Stimulated activated CD8-positive, alpha-beta memory T cell treated with anti-CD3 and anti-CD28 coated beads, Interleukin-15, amount 100 ng/mL, for 48 hours (primary cell): ENCODE data around the gene ATE1.
"Not testable (repeated sequence)": the region's sequence is repeated elsewhere in the genome, so short reads cannot be mapped to it uniquely, and the experiment has no call there.

Experiments used
- DNase-seq, 2 donors: peaks; one replicate each; pipeline ENCODE4 v3.0.0-alpha.2; 2020; ENCODE audit warnings: low read depth in 2 of 2

Gene ATE1

DNA sequence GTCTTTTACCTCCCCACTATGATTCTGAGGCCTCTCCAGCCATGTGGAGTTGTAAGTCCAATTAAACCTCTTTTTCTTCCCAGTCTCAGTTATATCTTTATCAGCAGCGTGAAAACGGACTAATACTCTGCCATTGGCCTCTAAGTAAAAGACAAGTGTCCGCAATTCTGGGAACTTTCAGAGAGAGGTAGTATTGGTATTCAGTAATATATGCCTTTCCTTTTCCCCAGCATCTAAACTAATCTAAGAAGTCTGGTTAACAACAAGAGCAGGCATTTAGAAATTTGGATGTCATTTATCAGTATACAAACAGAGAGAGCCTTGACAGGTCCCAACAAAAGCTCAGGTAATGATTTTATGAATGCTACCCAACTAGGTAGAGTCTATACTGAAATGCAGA lies 95.2 kb downstream of the ATE1 start:
- DNase-seq: no peak

DNA sequence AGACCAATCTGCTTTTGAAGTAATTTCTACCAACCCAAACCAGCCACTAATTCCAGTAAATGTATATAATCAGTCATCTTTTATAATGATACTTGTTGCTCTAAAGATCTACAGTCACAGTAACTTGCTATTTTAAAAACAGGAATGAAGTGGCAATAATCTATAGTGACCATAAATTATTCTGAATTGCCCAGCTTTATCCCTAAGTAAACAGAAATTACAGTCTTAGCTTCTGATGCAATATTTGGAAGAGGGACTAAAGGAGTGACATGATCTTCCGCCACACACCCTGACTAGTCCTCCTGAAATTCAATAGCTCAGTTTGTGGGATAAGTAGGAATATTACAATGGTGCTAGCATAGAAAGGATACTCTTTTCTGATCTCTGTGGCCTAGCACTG lies 96.1 kb downstream of the ATE1 start:
- no peak for DNase-seq

GRCh38 chr10:121831237-121831636 lies 96.6 kb downstream of the ATE1 start:
- no peak for DNase-seq

DNA sequence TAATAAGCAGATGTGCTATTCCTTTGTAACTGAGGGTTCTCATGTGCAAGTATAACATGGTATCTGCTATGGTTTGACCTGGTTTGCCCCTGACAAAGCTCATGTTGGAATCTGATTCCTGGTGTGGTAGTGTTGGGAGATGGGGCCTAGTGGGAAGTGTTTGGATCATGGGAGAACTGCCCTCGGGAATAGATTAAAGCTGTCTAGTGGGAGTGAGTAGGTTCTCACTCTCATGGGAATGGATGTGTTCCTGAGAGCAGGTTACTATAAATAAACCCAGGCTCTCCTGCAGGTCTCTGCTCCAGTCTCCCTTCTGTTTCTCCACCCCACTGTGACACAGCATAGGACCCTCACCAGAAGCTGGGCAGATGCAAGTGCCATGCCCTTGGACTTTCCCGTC lies 97.7 kb downstream of the ATE1 start:
- DNase-seq: no peak

DNA sequence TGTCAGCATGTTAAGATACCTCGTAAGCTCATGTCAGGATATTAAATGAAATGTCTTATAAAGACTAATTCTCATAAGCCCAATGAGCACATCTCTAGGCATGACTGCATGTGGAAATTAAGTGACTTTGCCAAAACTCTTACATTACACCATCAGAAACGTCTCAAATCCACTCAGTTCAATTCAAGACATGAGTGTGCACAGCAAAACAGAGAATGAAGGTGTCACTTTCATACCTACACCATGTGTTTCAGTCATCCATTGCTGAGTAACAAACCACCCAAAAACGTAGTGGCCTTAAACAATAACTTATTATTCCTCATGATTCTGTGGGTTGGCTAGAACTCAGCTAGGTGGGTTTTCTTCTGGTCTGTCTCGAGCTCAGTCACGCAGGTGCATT lies 99.8 kb downstream of the ATE1 start:
- DNase-seq: no peak

- not testable (repeated sequence) for DNase-seq
Observed at GRCh38 chr10:121826773-121827172, 101.1 kb downstream of the ATE1 start.

- no peak for DNase-seq
Observed at GRCh38 chr10:121823993-121824463, 103.8 kb downstream of the ATE1 start.

GRCh38 chr10:121822724-121823123 lies 105.1 kb downstream of the ATE1 start:
- DNase-seq: no peak

GRCh38 chr10:121822180-121822579 lies 105.7 kb downstream of the ATE1 start:
- DNase-seq: no peak

DNA sequence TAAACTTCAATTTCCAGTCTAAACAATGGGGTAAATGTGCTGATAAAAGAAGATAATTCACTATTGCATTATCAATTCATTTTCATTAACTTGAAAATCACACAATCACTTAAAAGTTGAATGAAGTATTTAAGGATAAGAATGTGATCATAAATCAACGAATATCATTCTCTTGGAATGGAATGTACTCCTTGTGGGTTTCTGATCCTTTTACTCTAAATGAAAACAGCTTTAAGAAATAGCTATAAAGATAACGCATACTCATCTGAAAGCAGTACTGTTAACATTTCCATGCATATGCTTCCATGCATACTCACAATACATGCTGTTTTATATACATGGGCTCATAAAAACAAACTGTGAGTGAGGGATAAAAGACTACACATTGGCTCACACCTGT lies 108.8 kb downstream of the ATE1 start:
- DNase-seq: no peak

DNA sequence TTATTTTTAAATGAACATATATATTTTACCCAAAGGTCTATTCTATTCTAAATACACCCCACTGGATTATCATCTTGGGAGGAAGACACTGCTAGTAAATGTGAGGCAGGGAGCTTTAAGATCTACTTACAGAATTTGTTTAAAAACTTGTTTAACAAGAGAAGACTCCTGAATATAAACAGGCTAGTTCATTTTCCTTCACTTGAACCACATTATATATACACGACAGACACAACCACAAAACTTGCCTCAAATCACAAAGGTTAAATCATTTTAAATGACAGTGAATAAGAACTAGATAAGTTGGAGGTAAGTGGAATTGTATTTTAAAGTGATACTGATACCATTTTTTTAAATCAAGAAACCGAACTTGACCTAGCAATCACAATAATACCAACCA lies 109.2 kb downstream of the ATE1 start:
- no peak for DNase-seq

DNA sequence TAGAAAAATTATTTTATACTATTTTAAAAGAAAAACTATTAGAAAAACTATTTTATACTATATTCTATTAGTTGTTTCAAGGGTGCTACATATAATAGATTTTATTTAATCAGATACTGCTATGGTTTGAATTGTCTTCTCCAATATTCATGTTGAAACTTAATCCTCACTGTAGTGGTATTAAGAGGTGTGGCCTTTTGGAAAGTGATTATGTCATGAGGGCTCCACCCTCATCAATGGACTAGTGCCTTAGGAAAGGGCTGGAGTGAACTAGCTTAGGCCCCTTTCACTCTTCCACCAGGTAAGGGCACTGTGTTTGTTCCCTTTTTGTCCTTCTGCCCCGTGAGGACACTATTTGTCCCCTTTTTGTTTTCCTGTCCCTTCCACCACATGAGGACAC lies 111.6 kb downstream of the ATE1 start:
- DNase-seq: no peak

- DNase-seq: no peak
Observed at GRCh38 chr10:121813857-121814256, 114.0 kb downstream of the ATE1 start.

DNA sequence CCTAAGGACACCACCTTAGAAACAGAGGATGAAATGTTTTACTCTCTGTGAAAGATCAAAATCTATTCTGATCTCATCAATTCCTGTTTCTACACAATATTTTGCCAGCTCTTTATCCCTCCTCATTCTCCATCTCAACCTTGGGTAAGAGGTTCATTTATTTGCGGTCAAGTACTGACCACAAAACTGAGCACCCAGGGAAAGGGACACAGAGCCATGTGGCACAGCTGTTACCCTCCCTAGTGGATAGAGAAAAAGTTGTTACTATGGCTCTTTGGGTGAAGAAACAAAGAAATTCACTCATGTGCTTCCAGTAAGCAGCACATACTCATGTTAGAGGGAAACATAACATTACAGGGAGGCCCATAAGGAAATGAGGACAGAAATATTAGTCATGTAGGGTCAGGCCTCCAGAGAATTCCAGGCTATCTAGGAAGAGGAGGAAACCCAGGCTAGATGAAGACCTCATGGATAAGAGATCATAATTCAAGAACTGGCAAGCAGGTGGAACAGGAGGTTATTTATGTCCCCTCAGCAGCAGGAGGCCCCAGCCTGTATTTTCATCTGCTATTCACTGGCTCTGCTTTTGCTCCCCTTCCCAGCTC lies 114.5 kb downstream of the ATE1 start:
- no peak for DNase-seq

GRCh38 chr10:121812031-121812430 lies 115.8 kb downstream of the ATE1 start:
- no peak for DNase-seq

DNA sequence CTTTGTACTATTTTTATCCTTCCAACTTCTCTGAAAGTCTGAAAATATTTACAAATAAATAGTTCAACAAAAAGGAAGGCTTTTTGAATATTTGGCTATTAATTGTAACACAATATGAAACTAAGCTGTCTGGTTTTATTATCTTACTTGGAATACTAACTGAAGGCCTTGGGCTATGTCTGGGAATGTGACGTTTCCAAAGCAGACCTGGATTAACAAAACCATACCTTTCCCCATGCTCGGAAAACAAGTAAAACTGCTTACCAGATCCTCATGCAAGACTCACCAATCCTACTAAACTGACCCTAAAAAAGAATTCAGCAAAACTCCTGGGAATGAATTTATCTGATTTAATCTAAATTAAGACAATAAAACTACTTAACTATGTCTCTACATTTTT lies 116.4 kb downstream of the ATE1 start:
- no peak for DNase-seq

DNA sequence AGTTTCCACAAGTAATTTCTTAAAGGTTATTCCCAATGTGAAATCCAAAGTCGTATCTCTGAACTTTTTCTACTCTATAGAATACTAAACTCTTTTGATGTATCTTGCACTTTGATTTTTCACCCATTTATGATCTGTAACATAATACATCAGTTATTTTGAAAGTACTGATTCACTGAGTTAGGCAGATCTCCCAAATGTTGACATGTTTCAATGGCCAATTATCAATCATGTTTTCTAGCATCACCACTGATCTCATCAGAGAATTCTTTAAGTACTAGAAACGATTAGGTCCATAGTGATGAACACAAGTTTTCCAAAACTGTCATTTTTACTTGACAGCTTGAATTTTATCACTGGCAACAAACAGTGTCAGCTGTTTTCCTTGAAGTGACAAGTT lies 119.0 kb downstream of the ATE1 start:
- no peak for DNase-seq

- no peak for DNase-seq
Observed at GRCh38 chr10:121804460-121804859, 123.4 kb downstream of the ATE1 start.

DNA sequence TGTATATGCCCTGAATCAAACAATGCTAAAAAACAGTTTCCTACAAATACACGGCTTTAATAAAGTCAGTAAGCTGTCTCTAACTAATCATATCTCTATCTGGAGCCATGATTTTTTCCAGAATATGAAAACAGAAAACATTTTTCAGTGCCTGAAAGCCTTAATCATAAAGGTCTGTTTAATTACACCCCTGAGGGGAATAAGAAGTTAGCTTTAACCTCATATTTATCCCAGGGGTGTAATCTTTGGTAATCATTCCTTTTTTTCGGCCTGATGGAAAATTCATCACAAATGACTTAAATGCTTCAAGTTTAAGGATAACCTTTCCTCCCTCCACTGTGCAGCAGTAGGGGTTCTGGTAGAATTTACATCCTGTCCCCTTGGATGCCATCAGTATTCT lies 124.2 kb downstream of the ATE1 start:
- no peak for DNase-seq

GRCh38 chr10:121800831-121801230 lies 127.0 kb downstream of the ATE1 start:
- DNase-seq: no peak

GRCh38 chr10:121800146-121800545 lies 127.7 kb downstream of the ATE1 start:
- DNase-seq: no peak

GRCh38 chr10:121797490-121797889 lies 130.3 kb downstream of the ATE1 start:
- DNase-seq: no peak

- no peak for DNase-seq
Observed at GRCh38 chr10:121796342-121796741, 131.5 kb downstream of the ATE1 start.

DNA sequence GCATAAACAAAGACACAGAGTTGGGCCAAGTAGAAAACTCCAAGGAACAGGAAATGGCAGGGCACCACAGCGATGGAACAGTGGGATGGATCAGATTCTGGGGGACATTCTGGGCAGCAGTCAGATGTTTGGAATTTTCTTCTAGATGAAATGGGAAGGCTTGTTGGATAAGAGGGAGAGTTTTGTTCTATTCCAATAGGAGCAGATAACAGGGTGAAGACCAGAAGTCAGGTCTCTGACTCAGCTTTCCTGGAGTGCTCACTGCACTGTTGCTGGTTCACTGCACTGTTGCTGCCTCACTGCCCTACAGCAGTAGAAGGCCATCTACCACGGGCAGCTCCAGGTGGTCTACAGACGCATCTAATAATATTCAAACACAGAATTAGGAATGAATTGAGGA lies 135.6 kb downstream of the ATE1 start:
- no peak for DNase-seq
